ENCODE results near the gene GLT6D1.
"Not testable (repeated sequence)": the region's sequence is repeated elsewhere in the genome, so short reads cannot be mapped to it uniquely, and the experiment has no call there.

GLT6D1 gene

DNA sequence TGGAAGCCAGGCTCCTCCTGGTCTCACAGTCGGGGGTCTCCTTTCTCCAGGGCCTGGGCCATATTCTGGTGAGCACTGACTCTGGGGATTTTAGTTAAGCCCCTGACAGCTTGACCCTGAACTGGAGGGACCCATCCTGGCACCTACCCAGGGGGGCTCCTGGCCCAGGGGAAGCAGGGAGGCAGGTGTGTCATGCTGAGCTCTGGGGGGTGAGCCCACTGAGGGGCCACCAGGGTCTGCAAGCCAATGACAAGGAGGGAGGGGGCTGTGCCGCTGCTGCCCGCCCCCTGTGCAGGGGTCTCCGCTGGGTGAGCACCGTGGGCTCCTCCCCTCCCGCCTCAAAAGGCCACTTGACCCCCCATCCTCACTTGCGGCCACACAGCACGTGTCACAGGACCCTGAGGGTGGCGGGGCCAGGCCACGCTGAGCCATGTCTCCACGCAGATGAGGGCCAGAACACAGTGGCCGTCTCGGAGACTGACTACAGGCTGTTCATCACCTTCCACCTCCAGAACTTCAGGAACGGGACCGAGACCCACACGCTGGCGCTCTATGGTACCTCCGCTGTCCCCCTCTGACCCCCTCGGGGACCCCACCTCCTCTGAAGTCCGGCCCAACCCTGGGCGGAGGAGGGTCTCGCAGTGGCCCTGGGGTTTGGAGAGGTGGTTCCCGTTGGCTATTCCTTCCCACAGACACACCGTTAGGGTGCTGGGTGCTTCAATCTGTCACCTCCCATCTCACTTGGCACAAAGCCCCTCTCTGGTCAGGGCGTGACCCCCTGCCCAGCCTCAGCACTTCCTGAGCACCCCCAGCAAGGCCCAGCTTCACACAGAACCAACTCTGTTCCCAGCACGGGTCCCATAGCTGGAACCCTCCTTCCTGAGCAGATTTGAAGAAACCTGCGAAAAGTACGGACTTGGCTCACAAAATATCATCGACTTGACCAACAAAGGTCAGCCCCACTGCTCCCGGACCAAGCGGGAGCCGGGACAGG is 25.8 kb upstream of the GLT6D1 start:
- no peak for DNase-seq (ENCODE audit: low spot score)

GRCh38 chr9:135664266-135664665 is 24.9 kb upstream of the GLT6D1 start:
- DNase-seq (ENCODE audit: low spot score) = no peak

GRCh38 chr9:135663857-135664256 is 24.5 kb upstream of the GLT6D1 start:
- no peak for DNase-seq (ENCODE audit: low spot score)

DNA sequence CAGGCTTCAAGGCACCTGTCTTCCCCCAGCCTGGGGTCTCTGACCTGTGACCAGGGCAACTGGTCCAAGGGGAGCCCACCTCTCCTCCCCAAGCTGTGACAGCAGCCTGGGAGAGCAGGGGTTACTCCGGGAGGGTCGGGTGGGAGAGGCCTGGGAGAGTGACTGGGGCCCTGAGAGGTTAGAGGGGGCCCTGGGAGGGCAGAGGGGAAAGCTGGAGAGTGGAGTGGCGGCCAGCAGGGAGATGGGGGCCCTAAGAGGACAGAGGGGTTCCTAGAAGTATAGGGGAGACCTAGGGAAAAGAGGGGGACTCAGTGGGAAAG is 24.1 kb upstream of the GLT6D1 start:
- no peak for DNase-seq (ENCODE audit: low spot score)

DNA sequence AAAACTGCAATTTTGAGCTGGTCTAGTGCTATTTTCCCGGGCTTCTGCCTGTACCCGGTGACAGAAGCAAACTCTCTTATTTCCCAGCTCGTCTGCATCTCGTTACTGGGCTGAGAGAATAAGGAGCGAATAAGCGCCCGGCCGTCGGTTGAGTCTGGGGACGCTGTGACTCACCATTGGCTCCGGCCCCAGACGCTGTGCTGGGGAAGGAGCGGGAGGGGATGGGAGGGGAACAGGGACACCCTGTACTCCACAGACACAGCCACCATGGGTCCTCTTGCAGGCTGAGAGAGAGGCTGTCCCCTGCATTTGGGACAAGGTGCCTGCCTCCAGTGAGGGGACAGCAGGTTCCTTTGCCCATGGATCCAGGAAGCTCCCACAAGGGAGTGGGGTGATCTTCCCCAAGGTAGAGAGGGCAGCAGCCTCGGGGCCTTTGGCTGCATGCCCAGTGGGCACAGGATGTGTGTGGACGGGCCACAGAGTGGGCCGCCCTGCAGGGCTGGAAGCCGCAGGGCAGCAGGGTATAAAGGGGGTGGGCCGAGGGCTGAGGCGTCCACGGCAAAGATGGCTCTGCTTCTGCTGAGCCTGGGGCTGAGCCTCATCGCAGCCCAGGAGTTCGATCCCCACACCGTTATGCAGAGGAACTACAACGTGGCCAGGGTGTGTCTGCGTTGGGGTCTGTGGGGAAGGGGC is 23.6 kb upstream of the GLT6D1 start, which contains the start of gene LCN9:
TSS of gene LCN9 (plus strand) at position 552 of the 693 bp plus-strand sequence. CDS start at position 565, 13 bp downstream.
- no peak for DNase-seq (ENCODE audit: low spot score)

GRCh38 chr9:135661816-135662560 is 22.6 kb upstream of the GLT6D1 start:
- DNase-seq (ENCODE audit: low spot score) = no peak

- no peak for DNase-seq (ENCODE audit: low spot score)
Observed at GRCh38 chr9:135660407-135660806, 21.1 kb upstream of the GLT6D1 start.

DNA sequence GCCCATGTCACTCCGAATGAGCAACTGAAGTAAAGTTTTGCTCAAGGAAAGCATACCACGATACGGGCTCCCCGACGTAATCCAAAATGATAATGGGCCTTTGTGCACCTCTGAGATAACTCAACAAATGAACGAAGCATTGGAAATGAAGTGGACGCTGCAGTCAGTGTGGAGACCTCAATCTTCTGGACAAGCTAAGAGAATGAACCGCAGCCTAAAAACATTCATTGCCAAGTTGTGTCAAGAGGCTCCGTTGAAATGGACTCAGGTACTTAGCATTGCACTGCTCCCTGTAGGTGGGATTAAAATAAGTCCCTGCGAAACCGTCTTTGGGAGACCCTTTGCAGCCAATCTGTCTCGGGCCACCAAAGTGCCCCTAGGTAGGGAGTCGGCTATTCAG is 19.9 kb upstream of the GLT6D1 start:
- no peak for DNase-seq (ENCODE audit: low spot score)

DNA sequence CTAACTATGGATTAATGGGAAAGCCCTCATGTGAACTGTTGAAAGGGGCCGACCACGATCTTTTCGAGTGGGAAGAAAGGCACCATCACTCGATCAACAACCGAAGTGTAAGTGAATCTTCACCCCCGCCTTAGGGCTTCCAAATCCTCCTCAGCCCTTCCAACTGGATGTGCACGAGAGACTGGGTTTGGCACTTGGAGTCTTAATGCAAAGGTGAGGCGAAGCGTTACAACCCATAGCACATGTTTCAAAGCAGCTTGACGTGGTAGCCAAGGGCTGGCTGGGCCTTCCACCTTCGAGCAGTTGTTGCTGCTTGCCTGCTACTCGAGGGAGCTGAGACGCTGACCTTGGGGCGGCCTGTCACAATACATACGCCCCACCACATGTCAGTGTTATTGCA is 18.1 kb upstream of the GLT6D1 start:
- no peak for DNase-seq (ENCODE audit: low spot score)

- DNase-seq (ENCODE audit: low spot score) = no peak
Observed at GRCh38 chr9:135655317-135655716, 16.0 kb upstream of the GLT6D1 start.

- DNase-seq (ENCODE audit: low spot score) = no peak
Observed at GRCh38 chr9:135650408-135650807, 11.1 kb upstream of the GLT6D1 start.

DNA sequence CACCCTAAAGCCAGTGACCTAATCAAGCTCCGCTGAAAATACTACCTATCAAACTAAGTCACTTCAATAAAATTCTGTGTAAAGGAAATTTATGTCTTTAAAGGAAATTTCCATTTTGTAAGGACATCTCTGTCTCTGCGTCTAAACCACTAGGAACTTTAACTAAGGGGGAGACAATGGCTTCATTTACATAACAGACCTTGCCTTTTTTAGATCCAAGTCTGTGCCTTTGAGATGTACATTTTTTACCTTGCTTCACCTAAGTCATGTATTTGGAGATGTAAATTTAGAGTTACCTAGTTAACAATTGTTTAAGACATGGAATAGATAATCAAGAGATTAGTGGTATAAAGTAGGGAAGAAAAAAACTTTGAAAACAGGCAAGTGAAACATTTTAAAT is 10.2 kb upstream of the GLT6D1 start:
- no peak for DNase-seq (ENCODE audit: low spot score)

DNA sequence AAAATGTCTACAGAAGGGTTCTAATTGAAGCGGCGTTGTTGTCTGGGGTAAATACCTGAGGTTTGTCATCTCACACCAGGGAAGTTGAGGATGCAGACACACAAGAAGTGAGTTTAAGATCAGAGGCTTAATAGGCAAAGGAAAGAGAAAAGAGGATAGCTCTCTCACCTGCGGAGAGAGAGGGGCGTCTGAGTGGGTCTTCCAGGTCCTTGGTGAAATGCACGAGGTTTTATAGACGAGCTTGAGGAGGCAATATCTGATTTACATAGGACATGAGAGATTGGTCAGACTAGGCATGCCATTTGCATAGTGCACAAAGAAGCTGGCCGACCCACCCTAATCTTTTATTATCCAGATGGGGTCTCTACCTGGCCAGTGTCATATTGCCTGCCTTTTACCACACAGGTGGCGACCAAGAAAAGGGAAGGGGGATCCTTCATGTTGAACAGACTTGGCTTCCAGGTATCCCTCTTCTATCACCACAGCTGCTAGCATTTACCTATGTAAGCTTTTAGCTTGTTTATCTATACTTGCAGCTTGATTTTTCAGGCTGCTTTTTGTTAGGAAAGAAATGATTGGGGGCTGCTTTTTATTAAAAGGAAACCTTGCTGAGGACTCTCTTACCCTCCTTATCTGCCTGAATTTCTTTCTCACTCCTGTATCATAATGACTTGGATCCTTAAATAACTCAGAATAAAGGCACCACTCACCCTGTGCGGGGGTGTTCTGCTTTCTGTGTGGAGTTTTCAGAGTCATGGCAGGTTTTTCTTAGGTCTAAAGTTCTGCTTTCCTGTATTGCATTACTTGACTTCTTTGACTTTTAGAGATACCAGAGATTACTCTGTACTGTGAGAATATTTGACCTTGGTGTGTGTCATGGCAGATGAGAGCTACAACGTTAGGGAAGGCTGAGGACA is 9.4 kb upstream of the GLT6D1 start:
- DNase-seq (ENCODE audit: low spot score) = no peak

- peak; percentile 19 for DNase-seq (ENCODE audit: low spot score)
Observed at GRCh38 chr9:135647884-135648283, 8.5 kb upstream of the GLT6D1 start.

DNA sequence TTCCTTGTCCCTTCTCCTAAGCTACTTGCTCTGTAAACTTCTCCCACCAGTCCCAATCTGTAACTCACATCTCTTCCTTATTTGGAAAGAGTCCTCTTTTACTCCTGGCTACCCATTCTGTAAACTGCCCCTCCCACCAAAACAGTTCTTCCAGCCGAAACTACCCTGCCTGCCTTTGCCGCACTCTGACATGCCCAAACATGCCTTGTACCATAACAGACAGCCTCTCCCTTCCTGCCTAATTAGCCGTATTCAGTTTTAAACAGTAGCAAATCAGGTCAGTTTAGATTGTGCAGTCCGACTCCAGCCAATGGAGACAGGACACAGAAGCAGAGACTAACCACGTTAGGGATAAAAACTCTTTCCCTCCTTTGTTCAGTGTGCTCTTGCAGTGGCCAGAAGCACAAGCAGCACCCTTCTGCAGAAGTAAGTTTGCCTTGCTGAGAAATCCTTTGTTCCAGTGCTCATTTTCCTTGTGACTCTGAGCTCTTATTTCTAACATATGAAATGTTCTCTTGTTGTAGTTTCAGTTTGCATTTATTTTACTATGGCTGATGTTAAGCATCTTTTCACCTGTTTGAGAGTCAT is 5.4 kb upstream of the GLT6D1 start:
- no peak for DNase-seq (ENCODE audit: low spot score)

DNA sequence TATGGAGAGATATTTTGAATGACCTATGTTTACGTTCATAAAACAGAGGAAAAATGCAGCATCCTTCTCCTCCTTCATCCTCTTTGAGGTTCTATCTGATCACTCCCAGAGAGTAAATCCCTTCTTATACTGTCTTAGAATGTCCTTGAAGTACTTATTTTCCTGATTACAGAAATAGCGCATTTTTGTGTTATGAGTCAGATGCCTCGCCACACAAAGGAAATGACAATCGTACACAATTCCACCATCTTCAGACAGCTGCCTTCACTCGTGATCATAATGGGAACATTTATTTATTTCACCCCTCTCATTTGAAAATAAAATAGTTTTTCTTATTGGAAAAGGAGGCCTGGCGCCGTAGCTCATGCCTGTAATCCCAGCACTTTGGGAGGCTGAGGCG is 2.4 kb upstream of the GLT6D1 start:
- DNase-seq (ENCODE audit: low spot score) = no peak

- DNase-seq (ENCODE audit: low spot score) = no peak
Observed at GRCh38 chr9:135641047-135641446, 1.7 kb upstream of the GLT6D1 start.

- not testable (repeated sequence) for DNase-seq (ENCODE audit: low spot score)
Observed at GRCh38 chr9:135636930-135637530, 2.3 kb downstream of the GLT6D1 start.

GRCh38 chr9:135632841-135633240 is 6.5 kb downstream of the GLT6D1 start:
- no peak for DNase-seq (ENCODE audit: low spot score)

DNA sequence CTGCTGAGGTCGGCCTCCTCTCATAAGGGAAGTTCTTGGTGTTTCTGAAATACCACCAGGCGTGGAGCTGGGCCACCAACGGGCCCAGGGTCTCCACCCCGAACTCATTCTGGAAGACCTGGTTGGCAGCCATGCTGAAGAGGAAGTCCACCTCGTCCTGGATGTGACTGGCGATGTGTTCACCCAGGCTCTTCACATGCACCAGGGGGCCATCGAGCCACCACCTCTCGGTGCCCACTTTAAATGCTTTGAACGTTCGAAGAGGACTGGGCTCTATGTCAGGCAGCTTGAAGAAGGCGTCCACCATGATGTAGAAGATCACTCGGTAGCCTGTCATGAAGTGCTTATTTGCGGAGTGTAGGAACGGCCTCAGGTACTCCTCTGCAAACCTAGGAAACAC is 15.1 kb downstream of the GLT6D1 start:
- DNase-seq (ENCODE audit: low spot score) = no peak

Measured in NAMALWA (cell line).